ENCODE measurements around the gene LRP2. TPM values are rescaled to one million over a fixed set of nuclear protein-coding genes. Genes with fewer than 3 reads are reported as not detected.

Gene LRP2
- polyA plus RNA-seq, 3 donors: not detected

DNA sequence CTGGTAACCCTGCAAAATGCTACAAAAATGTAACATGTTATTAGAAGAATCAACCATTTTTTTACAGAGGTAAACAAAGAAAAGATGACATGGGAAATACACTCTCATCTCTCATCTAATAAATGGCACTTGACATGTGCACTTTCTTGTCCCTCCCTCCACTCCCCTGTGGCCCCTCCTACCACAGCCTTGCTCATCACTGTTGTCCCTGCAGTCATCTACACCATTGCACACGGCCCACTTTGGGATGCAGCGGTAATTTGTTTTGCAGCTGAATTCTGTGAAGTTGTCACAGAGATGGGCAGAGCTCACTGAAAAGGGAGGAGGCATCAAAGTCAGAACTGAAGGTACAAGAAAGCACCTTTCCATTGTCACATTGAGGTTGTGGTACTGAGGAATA is 189.4 kb downstream of the LRP2 start:
- no peaks in the 10 kb centered on the region for H4K20me1 ChIP-seq (ENCODE audit: insufficient read depth, low read length)
- Mint-ChIP-seq H3K27me3 (ENCODE audit: low read depth in 3 of 3) (peaks cover 0 to 4% (median 1%) of the 10 kb centered on the region in 3 donors), H3K4me3 (no peak overlapping the region), H3K9me3 (peaks cover 0 to 7% (median 0%) of the 10 kb centered on the region in 7 donors), H3K27ac (no peak overlapping the region), H3K4me1 (no peaks in the 10 kb centered on the region), H3K36me3 (no peaks in the 10 kb centered on the region)
- intact Hi-C loops (cut with micrococcal nuclease): no loop called here
- no peaks in the 10 kb centered on the region for H3K36me3 ChIP-seq (replicated peaks in 1 of 2; ENCODE audit: control insufficient read depth in 1 of 2, insufficient read depth in 2 of 2, low read length in 2 of 2)
- no peak overlapping the region for H3K9ac ChIP-seq (ENCODE audit: insufficient read depth, low read length, poor library complexity, severe bottlenecking)
- H3K27me3 ChIP-seq (ENCODE audit: control insufficient read depth in 2 of 2, insufficient read depth in 2 of 2, low read length in 2 of 2): no peaks in the 10 kb centered on the region
- H3K27ac ChIP-seq (ENCODE audit: low read depth in 1 of 2, low read length in 2 of 2): no peak overlapping the region
- H3K9me3 ChIP-seq (replicated peaks in 1 of 2; ENCODE audit: control insufficient read depth in 1 of 2, insufficient read depth in 1 of 2, low read length in 2 of 2): no peaks in the 10 kb centered on the region
- TF ChIP-seq, protein P1, sequence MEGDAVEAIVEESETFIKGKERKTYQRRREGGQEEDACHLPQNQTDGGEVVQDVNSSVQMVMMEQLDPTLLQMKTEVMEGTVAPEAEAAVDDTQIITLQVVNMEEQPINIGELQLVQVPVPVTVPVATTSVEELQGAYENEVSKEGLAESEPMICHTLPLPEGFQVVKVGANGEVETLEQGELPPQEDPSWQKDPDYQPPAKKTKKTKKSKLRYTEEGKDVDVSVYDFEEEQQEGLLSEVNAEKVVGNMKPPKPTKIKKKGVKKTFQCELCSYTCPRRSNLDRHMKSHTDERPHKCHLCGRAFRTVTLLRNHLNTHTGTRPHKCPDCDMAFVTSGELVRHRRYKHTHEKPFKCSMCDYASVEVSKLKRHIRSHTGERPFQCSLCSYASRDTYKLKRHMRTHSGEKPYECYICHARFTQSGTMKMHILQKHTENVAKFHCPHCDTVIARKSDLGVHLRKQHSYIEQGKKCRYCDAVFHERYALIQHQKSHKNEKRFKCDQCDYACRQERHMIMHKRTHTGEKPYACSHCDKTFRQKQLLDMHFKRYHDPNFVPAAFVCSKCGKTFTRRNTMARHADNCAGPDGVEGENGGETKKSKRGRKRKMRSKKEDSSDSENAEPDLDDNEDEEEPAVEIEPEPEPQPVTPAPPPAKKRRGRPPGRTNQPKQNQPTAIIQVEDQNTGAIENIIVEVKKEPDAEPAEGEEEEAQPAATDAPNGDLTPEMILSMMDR (IDR thresholded peaks at IDR 0.05): no peak
- WGBS (ENCODE audit: insufficient coverage): no CpG with 5 or more reads among the region's 2 CpGs
- no peaks in the 10 kb centered on the region for H3K79me2 ChIP-seq (ENCODE audit: insufficient read depth, low read length)
- H3K4me2 ChIP-seq (replicated peaks; ENCODE audit: extremely low read depth, low read length, poor library complexity, severe bottlenecking): no peak overlapping the region
- H3K4me1 ChIP-seq (ENCODE audit: control insufficient read depth in 1 of 2, insufficient read depth in 2 of 2, low read length in 2 of 2): no peaks in the 10 kb centered on the region
- H3K4me3 ChIP-seq (replicated peaks in 1 of 3; ENCODE audit: low read depth in 2 of 3, low read length in 3 of 3): no peak overlapping the region
- H2AFZ ChIP-seq (ENCODE audit: insufficient read depth, low read depth, low read length, poor library complexity, severe bottlenecking): no peak overlapping the region
- DNase-seq: no peak

DNA sequence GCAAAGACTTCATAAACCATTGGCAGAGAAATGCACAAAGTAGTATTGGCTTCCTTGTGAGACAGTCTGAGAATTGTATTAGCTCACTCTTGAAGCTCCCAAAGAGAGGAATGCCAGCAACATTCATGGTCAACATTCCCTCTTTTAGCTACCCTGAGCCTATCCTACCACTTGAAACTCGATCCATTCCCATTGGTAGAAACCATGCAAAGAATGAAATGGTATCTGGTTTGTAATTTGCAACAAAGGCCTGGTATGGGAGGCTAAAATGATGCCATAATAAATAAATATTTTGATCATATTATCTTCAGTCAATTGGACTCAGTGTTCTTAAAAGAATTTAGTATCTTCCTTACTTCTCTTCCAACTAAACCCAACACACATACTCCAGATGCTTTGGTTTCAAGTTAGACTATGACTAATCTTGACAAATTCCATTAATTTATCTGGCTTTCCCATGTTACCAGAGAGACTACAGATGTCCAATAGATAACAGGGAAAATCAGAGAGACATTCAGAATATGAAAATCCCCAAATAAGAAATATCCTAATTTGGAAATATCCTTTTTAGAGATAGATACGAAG is 190.1 kb downstream of the LRP2 start:
- no peak overlapping the region for H3K9ac ChIP-seq (ENCODE audit: insufficient read depth, low read length, poor library complexity, severe bottlenecking)
- Mint-ChIP-seq H3K4me1 (no peaks in the 10 kb centered on the region), H3K27me3 (ENCODE audit: low read depth in 3 of 3) (peaks cover 0 to 4% (median 1%) of the 10 kb centered on the region in 3 donors), H3K27ac (no peak overlapping the region), H3K9me3 (peaks cover 0 to 4% (median 0%) of the 10 kb centered on the region in 7 donors), H3K36me3 (no peaks in the 10 kb centered on the region), H3K4me3 (no peak overlapping the region)
- WGBS (ENCODE audit: insufficient coverage): no CpG with 5 or more reads among the region's 2 CpGs
- no peak overlapping the region for H3K4me2 ChIP-seq (replicated peaks; ENCODE audit: extremely low read depth, low read length, poor library complexity, severe bottlenecking)
- intact Hi-C loops (cut with micrococcal nuclease): no loop called here
- no peak overlapping the region for H3K27ac ChIP-seq (ENCODE audit: low read depth in 1 of 2, low read length in 2 of 2)
- no peak for DNase-seq
- H4K20me1 ChIP-seq (ENCODE audit: insufficient read depth, low read length): no peaks in the 10 kb centered on the region
- no peaks in the 10 kb centered on the region for H3K36me3 ChIP-seq (replicated peaks in 1 of 2; ENCODE audit: control insufficient read depth in 1 of 2, insufficient read depth in 2 of 2, low read length in 2 of 2)
- H2AFZ ChIP-seq (ENCODE audit: insufficient read depth, low read depth, low read length, poor library complexity, severe bottlenecking): no peak overlapping the region
- H3K4me3 ChIP-seq (replicated peaks in 1 of 3; ENCODE audit: low read depth in 2 of 3, low read length in 3 of 3): no peak overlapping the region
- no peaks in the 10 kb centered on the region for H3K27me3 ChIP-seq (ENCODE audit: control insufficient read depth in 2 of 2, insufficient read depth in 2 of 2, low read length in 2 of 2)
- H3K9me3 ChIP-seq (replicated peaks in 1 of 2; ENCODE audit: control insufficient read depth in 1 of 2, insufficient read depth in 1 of 2, low read length in 2 of 2): no peaks in the 10 kb centered on the region
- no peaks in the 10 kb centered on the region for H3K79me2 ChIP-seq (ENCODE audit: insufficient read depth, low read length)
- H3K4me1 ChIP-seq (ENCODE audit: control insufficient read depth in 1 of 2, insufficient read depth in 2 of 2, low read length in 2 of 2): no peaks in the 10 kb centered on the region
- TF ChIP-seq, protein P1 (IDR thresholded peaks at IDR 0.05): no peak
